ENCODE measurements around the gene PAPPA.

The PAPPA gene

GRCh38 chr9:116414374-116414773, 260.8 kb downstream of the PAPPA start:
- DNase-seq (no peak), ATAC-seq (no peak)
- Mint-ChIP-seq H3K27me3 (no peaks in the 10 kb centered on the region), H3K9me3 (no peaks in the 10 kb centered on the region), H3K27ac (no peak overlapping the region), H3K4me3 (no peak overlapping the region), H3K4me1 (no peaks in the 10 kb centered on the region)

- ATAC-seq (no peak), DNase-seq (no peak)
- Mint-ChIP-seq H3K4me1 (no peaks in the 10 kb centered on the region), H3K27ac (no peak overlapping the region), H3K4me3 (no peak overlapping the region), H3K27me3 (no peaks in the 10 kb centered on the region), H3K9me3 (no peaks in the 10 kb centered on the region)
Observed at GRCh38 chr9:116416421-116416820, 262.8 kb downstream of the PAPPA start.

DNA sequence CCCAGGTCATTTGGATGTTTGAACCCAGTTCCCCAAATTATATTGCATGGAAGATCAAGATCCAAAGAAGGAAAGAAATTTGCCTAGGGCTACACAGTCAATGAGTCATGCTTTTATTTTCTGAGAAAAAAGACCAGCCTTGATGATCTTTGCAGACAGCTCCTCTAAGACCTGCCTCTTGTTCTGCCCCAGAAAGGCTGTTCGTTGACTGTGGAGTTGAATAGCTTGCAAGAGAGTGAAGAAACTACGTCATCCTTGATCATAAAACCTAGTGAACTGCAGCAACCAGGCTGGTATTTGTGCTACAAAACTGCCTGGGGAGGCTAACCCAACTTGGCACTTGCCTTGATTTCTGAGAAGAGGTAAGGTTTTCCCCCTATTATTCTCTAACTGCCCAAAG, 263.9 kb downstream of the PAPPA start:
- ATAC-seq (no peak), DNase-seq (no peak)
- H3K9me3 Mint-ChIP-seq = no peaks in the 10 kb centered on the region
- H3K27ac Mint-ChIP-seq = no peak overlapping the region
- H3K4me3 Mint-ChIP-seq = no peak overlapping the region
- no peaks in the 10 kb centered on the region for H3K4me1 Mint-ChIP-seq
- no peaks in the 10 kb centered on the region for H3K27me3 Mint-ChIP-seq

GRCh38 chr9:116419181-116419580, 265.6 kb downstream of the PAPPA start:
- H3K4me3 Mint-ChIP-seq = no peak overlapping the region
- H3K27me3 Mint-ChIP-seq = no peaks in the 10 kb centered on the region
- no peaks in the 10 kb centered on the region for H3K9me3 Mint-ChIP-seq
- DNase-seq (no peak), ATAC-seq (no peak)
- no peaks in the 10 kb centered on the region for H3K4me1 Mint-ChIP-seq
- peak overlapping the region in 1 of 2 donors; percentile 14 for H3K27ac Mint-ChIP-seq

DNA sequence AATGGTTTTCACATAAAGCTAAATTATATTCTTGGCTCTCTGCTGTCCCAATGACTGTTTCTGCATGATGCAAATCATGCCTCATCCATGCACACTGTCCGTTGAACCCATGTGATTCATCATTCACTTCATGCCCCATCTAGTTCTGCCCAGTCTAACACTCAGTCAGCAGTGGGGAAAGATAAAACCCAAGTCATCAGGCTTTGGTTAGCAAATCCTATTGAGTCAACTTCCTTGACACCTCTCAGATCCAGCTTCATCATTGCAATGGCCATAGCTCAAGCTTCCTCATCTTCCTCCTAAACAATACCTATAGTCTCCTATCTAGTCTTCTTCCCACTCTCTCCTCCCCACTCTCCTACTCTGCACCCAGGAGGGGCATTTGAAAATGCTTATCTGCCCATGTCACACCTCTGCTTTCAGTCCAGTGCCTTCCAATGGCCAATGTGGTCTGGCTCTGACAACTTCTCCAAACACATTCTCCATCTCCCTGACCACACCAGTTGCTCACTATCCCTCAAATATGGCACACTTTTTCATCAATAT, 267.5 kb downstream of the PAPPA start:
- Mint-ChIP-seq H3K4me1 (no peaks in the 10 kb centered on the region), H3K27me3 (no peaks in the 10 kb centered on the region), H3K9me3 (peaks cover 0 to 5% of the 10 kb centered on the region in 2 donors), H3K4me3 (no peak overlapping the region), H3K27ac (no peak overlapping the region)
- DNase-seq (no peak), ATAC-seq (no peak)

GRCh38 chr9:116422119-116422979, 268.8 kb downstream of the PAPPA start:
- Mint-ChIP-seq H3K9me3 (peaks cover 0 to 5% of the 10 kb centered on the region in 2 donors), H3K27ac (peak overlapping the region in 1 of 2 donors; percentile 46), H3K4me1 (no peaks in the 10 kb centered on the region), H3K27me3 (no peaks in the 10 kb centered on the region), H3K4me3 (no peak overlapping the region)
- ATAC-seq = no peak
- no peak for DNase-seq

- DNase-seq = no peak
- Mint-ChIP-seq H3K4me3 (no peak overlapping the region), H3K27ac (no peak overlapping the region)
Observed at GRCh38 chr9:116423149-116423548, 269.6 kb downstream of the PAPPA start.

DNA sequence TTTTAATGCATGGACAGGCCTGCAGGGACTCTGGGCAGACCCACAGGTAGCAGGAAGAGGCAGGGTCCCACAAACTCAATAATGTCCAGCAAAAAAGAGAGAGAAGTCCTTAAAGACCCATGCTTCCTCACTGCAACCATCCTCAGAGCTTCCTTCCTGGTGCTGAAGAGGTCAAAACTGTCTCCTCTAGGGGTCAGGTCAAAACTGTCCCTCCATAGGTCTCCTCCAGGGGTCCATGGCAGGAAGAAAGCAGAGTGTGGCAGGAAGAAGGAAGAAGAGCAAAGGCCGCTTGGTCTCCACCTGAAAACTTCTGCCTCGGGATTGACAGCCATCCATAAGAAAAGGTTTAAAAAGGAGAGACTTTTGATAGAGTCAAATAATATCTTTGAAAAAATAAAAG, 271.7 kb downstream of the PAPPA start:
- Mint-ChIP-seq H3K4me1 (no peaks in the 10 kb centered on the region), H3K27me3 (no peaks in the 10 kb centered on the region), H3K4me3 (no peak overlapping the region), H3K9me3 (peaks cover 0 to 5% of the 10 kb centered on the region in 2 donors), H3K27ac (no peak overlapping the region)
- ATAC-seq (no peak), DNase-seq (no peak)

More at GRCh38 chr9:116423149-116423548, 269.6 kb downstream of the PAPPA start:
- H3K27me3 Mint-ChIP-seq = no peaks in the 10 kb centered on the region
- peaks cover 0 to 5% of the 10 kb centered on the region in 2 donors for H3K9me3 Mint-ChIP-seq
- H3K4me1 Mint-ChIP-seq = no peaks in the 10 kb centered on the region
- ATAC-seq = no peak

- no peak overlapping the region for H3K27ac Mint-ChIP-seq
- H3K9me3 Mint-ChIP-seq = no peaks in the 10 kb centered on the region
- H3K4me3 Mint-ChIP-seq = no peak overlapping the region
- no peaks in the 10 kb centered on the region for H3K27me3 Mint-ChIP-seq
- ATAC-seq = no peak
- DNase-seq = no peak
- H3K4me1 Mint-ChIP-seq = no peaks in the 10 kb centered on the region
Observed at GRCh38 chr9:116430849-116431248, 277.3 kb downstream of the PAPPA start.

DNA sequence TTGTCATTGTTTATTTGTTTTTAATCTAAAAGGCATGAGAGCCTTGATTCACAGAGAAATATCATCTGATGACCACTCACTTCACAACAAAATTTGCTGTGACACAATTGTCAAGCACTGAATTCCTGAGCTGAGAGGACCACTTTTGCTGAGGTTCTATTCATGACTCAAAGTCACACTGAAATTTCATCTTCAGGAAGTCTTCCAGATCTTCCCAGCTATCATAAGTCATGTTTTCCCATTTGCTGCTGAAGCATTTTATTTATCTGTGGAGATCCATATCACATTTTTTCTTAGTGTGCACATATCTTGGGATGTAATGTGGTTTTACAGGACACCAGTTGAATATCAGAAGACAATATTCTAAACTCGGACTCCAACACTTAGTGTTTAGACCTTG, 278.5 kb downstream of the PAPPA start:
- H3K4me1 Mint-ChIP-seq = no peaks in the 10 kb centered on the region
- DNase-seq (no peak), ATAC-seq (no peak)
- H3K9me3 Mint-ChIP-seq = no peaks in the 10 kb centered on the region
- H3K27ac Mint-ChIP-seq = no peak overlapping the region
- H3K27me3 Mint-ChIP-seq = no peaks in the 10 kb centered on the region
- no peak overlapping the region for H3K4me3 Mint-ChIP-seq

DNA sequence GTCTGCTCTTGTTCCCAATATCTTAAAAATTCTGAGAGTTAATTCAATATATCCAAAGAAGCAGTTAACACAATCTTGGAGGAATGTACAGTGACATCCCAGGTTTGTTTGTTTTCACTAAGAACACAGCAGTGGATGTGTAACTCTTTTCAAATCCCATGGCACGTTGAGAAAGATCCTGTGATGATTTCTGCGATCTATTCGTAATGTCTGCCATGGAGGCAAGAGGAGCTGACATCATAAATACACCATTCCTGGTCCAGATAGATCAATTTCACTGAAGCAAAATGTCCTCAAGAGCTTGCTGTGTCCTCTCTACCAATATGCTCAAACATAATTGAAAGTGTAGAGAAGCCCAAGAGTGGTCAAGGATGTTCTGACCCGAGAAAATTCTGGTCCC, 280.7 kb downstream of the PAPPA start:
- Mint-ChIP-seq H3K4me3 (no peak overlapping the region), H3K27ac (no peak overlapping the region), H3K9me3 (no peaks in the 10 kb centered on the region), H3K4me1 (no peaks in the 10 kb centered on the region), H3K27me3 (no peaks in the 10 kb centered on the region)
- no peak for ATAC-seq
- DNase-seq = no peak

- no peak overlapping the region for H3K27ac Mint-ChIP-seq
- no peaks in the 10 kb centered on the region for H3K4me1 Mint-ChIP-seq
- no peaks in the 10 kb centered on the region for H3K27me3 Mint-ChIP-seq
- H3K4me3 Mint-ChIP-seq = no peak overlapping the region
- ATAC-seq (no peak), DNase-seq (no peak)
- H3K9me3 Mint-ChIP-seq = no peaks in the 10 kb centered on the region
Observed at GRCh38 chr9:116435706-116436105, 282.1 kb downstream of the PAPPA start.

- Mint-ChIP-seq H3K27ac (no peak overlapping the region), H3K4me1 (no peaks in the 10 kb centered on the region), H3K4me3 (no peak overlapping the region), H3K27me3 (no peaks in the 10 kb centered on the region), H3K9me3 (no peaks in the 10 kb centered on the region)
- DNase-seq (no peak), ATAC-seq (no peak)
Observed at GRCh38 chr9:116436121-116436520, 282.5 kb downstream of the PAPPA start.

DNA sequence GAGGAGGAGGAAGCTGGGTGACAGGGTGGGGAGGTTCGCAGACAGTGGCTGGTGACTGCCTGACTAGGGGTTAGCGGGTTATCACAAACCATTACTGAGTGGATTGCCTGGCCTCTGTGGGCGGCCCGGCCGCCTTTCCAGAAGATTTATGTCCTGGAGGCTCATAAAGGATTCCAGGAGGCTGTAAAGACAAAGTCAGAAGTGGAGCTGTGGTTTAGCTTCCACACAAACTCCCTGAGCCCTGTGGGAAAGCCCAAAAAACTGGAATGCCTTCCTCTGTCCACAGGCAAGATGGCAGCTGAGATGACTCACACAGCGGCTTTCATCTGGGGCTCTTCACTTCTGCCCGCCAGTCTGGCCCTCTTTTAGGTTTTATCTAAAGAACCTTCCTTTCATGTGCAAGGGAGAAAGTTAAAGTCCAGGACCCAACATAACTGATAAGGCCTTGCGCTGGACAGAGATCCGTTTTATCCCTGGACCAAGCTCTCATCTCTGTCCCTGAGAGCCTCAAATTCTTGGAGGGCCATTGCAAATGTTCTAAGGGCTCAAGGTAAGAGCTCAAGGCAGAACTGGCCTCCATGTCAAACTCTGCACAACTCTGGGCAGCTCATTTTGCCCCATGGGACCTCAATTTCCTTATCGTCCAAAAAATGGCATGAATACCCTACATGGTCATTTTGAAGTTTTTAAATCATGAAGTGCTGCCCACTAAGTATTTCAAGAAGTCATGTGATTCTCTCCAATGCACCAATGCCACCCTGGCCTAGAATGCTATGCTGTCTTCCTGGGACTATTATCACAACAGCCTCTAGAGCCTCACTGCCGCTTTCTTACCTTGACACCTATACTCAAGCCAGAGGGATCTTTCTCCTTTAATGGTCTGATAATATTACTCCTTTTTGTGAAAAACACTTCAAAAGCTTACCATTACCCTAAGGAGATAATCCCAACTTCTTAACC, 284.1 kb downstream of the PAPPA start:
- Mint-ChIP-seq H3K9me3 (no peaks in the 10 kb centered on the region), H3K4me3 (no peak overlapping the region), H3K4me1 (no peaks in the 10 kb centered on the region), H3K27me3 (no peaks in the 10 kb centered on the region), H3K27ac (no peak overlapping the region)
- no peak for ATAC-seq
- DNase-seq = no peak

DNA sequence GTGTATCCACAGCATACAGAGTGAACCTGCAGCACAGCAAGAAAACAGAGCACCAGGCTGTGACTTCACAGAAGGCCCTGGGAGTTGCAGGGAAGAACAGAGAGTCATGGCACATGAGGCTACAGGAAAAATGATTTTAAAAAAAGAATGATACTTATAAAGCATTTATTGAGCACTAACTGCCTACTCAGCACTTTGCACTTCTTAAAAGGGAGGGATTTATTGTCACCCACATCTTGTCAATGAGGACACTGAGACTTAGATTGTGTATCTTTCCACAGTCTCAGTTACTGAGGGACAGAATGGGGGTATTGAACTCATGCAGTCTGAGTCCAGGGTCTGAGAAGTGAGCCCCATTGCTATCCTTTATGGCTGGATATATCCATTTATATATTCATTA, 288.9 kb downstream of the PAPPA start:
- no peak for DNase-seq
- H3K4me3 Mint-ChIP-seq = no peak overlapping the region
- no peak for ATAC-seq
- H3K9me3 Mint-ChIP-seq = no peaks in the 10 kb centered on the region
- no peaks in the 10 kb centered on the region for H3K27me3 Mint-ChIP-seq
- H3K27ac Mint-ChIP-seq = no peak overlapping the region
- H3K4me1 Mint-ChIP-seq = no peaks in the 10 kb centered on the region

DNA sequence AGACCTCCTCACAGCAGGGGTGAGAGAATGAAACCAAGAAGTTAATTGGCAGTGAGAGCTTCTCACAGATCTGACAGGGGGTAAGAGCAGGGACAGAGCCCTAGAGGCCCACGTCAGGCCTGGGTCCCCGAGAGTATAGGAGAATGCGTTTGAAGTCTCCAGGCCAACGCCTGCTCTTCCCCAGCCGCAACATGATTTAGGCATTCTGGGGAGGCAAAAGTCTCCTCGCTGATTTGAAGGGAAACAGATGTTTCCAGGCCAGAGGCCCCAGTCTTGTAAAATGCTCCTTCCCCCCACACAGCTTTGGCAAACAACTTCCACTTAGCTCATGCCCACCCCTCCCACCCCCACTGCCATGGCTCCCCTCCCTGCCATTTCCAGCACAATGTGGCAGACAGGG, 294.3 kb downstream of the PAPPA start:
- H3K4me3 Mint-ChIP-seq = no peak overlapping the region
- ATAC-seq (no peak), DNase-seq (no peak)
- no peaks in the 10 kb centered on the region for H3K27me3 Mint-ChIP-seq
- no peaks in the 10 kb centered on the region for H3K9me3 Mint-ChIP-seq
- H3K4me1 Mint-ChIP-seq = no peaks in the 10 kb centered on the region
- no peak overlapping the region for H3K27ac Mint-ChIP-seq

Data from stimulated activated naive CD8-positive, alpha-beta T cell treated with anti-CD3 and anti-CD28 coated beads, Interleukin-15, amount 100 ng/mL, for 72 hours (primary cell).